Keratinocyte (primary cell): Measurements from ENCODE around the gene BCAS3.
"Not testable (repeated sequence)": the region's sequence is repeated elsewhere in the genome, so short reads cannot be mapped to it uniquely, and the experiment has no call there.

ENCODE experiments used
- EZH2 ChIP-seq: IDR thresholded peaks from one replicate; pipeline ENCODE4 v1.6.1; 2012; ENCODE audit warnings: inconsistent platforms, mild to moderate bottlenecking, low read length, moderate library complexity
- TF ChIP-seq, protein P1 (sequence below), 3 experiments: IDR thresholded peaks in 1 of 3; conservative IDR thresholded peaks in 1 of 3; optimal IDR thresholded peaks in 1 of 3; 2 replicates in 2 of 3; 3 replicates in 1 of 3; pipeline versions ENCODE3 to v1.5.1; 2011; ENCODE audit warnings: low read length in 3 of 3, mild to moderate bottlenecking in 3 of 3, moderate library complexity in 2 of 3, control low read depth in 1 of 3, inconsistent platforms in 1 of 3; ENCODE audit not compliant: insufficient read depth in 2 of 3; ENCODE audit errors: extremely low read depth in 1 of 3

- TF ChIP-seq, protein P1, sequence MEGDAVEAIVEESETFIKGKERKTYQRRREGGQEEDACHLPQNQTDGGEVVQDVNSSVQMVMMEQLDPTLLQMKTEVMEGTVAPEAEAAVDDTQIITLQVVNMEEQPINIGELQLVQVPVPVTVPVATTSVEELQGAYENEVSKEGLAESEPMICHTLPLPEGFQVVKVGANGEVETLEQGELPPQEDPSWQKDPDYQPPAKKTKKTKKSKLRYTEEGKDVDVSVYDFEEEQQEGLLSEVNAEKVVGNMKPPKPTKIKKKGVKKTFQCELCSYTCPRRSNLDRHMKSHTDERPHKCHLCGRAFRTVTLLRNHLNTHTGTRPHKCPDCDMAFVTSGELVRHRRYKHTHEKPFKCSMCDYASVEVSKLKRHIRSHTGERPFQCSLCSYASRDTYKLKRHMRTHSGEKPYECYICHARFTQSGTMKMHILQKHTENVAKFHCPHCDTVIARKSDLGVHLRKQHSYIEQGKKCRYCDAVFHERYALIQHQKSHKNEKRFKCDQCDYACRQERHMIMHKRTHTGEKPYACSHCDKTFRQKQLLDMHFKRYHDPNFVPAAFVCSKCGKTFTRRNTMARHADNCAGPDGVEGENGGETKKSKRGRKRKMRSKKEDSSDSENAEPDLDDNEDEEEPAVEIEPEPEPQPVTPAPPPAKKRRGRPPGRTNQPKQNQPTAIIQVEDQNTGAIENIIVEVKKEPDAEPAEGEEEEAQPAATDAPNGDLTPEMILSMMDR (optimal IDR thresholded peaks at IDR 0.05 in 1 of 3, IDR thresholded peaks at IDR 0.05 in 1 of 3, conservative IDR thresholded peaks at IDR 0.05 in 1 of 3; ENCODE audit: extremely low read depth in 1 of 3, insufficient read depth in 2 of 3, low read length in 3 of 3), result not testable (repeated sequence)
- TF ChIP-seq EZH2, result not testable (repeated sequence)
Measured at GRCh38 chr17:61429831-61430230, 752.2 kb downstream of the BCAS3 start.
